IPS-NIHi7 (cell line): ENCODE results near the gene CCL22.
"Not testable (repeated sequence)": the region's sequence is repeated elsewhere in the genome, so short reads cannot be mapped to it uniquely, and the experiment has no call there.

Experiments
- DNase-seq: peaks from one replicate; pipeline ENCODE4 v3.0.0; 2012; ENCODE audit warnings: mixed read lengths; ENCODE audit errors: extremely low spot score

The CCL22 gene

DNA sequence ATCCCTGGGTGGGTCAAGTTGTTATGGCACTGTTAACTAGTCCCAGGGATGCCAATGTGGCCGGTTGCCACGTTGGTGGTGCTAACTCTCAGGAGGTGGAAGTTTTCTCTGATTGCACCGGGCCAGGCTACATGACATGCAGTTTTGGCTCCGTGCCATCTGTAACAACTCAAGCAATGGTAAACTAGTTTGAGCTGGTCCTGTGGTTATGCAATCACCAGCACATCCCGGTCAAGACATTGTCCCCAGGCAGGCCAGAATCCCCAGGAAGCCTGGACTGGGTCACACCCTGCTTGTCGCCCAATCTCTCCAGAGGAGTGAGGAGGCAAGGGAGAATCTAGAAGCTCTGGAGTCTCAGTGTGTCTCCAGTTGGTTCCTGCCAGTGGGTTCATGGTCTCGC is 35.9 kb downstream of the CCL22 start:
- no peak for DNase-seq

DNA sequence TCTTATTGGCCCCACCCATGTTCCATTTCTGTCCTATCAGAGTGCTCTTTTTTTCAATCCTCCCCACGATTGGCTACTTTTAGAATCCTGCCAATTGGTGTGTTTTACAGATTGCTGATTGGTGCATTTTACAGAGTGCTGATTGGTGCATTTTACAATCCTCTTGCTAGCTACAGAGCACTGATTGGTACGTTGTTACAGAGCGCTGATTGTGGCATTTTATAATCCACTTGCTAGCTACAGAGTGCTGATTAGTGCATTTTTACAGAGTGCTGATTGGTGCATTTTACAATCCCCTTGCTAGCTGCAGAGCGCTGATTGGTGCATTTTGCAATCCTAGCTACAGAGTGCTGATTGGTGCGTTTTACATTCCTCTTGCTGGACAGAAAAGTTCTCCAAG is 36.4 kb downstream of the CCL22 start:
- DNase-seq = no peak

DNA sequence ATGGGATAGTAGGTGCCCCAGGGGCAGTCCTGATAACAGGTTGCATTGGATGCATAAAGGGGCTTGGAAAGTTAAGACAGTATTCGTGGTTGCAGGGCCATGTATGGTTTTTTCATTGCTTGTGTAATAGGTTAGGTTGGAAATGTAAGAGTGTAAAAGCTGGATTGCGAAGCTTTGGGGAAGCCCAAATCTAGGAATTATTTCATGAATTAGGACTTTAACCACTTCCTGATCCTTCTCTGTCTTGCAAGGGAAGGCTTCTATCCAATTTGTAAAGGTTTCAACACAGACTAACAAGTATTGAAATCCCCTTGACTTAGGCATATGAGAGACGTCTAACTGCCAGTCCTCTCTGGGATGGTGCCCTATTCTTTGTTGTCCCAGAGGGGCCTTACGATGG is 38.2 kb downstream of the CCL22 start:
- no peak for DNase-seq

DNA sequence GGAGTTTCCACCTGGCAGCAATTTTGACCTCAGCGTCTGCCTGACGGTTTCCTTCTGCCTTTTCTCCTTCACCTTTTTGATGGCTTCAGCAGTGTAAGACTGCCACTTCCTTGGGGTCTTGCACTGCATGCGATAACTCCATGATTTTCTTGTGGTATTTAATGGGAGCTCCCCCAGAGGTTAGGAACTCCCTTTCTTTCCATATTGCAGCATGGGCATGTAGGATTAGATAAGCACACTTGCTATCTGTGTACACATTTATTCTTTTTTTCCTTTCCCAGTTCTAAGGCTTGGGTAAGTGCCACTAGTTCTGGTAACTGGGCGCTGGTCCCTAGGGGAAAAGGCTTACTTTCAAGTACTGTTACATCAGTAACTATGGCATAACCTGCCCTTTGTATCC is 38.9 kb downstream of the CCL22 start:
- DNase-seq = not testable (repeated sequence)

DNA sequence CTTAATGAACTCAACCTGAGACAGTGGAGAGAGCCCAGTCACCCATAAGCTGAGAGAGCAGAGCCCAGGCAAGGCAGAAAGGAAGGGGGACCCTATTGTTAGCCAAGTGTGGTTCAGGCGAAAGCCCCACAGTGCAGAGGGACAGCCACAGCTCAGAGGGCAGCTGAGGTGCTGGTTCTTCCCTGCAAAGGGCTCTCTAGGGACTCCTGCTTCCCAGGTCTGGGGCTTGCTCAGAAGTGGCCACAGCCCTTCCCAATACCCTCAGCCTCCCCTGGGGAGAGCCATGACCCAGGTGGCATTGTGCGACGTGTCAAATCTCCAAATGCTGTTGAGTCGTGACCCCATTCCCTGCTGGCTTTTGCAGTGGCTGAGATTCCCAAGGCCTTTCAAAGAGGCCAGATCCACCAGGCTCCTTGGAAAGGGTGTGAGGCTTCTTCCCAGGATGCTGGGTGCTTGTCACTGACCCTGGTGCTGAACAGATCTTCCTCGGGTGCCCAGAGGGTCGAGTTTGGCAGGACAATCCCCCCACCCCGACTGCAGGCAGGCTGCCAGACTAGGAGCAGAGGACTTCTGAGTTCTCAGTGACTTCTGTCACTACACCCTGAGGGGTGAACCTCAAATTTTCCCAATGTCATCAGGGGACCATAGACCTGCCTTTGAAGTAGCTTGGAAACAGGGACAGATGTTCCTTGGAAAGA is 43.5 kb downstream of the CCL22 start:
- peak; percentile 53 for DNase-seq

DNA sequence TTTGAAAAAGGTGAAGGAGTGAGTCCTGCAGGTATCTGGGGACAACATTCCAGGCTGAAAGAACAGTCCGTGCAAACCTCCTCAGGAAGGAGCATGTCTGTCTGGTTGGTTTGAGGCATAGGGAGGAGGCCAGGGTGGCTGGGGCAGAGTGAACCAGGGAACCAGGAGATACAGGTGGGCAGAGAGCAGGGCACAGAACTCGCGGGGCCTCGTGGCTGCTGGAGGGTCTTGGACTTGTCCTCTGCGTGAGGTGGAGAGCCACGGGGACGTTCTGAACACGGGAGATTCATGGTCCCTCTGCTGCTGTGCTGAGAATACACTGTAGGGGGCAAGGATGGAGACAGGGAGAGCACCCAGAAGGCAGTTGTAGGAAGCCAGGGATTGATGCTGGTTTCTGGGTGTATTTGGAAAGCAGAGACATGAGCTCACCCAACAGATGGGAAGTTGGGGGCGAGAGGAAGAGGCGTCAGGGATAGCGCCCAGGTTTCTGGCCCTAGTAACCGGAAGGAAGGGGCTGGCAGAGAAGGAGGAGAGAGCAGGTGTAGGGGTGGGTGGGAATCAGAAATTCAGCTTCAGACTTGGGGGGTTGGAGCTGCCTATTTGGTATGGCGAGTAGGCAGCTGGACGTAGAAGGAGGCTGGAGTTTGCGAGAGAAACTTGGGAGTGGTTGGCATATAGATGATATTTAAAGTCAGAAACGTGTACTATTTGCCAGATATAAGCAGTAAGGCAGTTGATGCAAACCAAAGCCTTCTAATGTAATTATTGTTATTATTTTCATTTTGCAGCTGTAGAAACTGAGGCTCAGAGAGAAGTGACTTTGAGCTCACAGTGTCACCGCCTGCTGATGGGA is 45.6 kb downstream of the CCL22 start, which contains the start of gene CCL17:
Gene CCL17 (plus strand): TSS at position 803 of the 853 bp plus-strand sequence. CDS start 9,166 bp downstream, outside the sequence.
- DNase-seq = no peak

DNA sequence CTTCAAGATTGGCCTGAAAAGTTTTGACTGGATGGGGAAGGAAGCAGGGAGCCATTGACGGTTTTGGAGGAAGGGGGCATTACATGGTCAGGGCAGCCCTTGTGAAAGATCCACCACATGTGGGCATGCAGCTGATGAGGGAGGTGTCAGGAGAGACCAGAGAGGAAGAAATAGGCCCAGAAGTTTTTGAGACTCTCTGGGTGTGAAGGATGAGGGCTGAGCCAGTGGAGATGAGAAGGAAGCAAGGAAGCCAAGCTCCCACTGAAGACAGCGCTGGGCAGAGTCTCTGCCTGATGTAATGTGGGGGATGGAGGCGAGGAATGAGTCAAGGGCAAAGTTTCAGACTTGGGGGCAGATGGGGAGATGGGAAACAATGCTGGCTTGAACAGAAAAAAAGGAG is 46.5 kb downstream of the CCL22 start:
- DNase-seq = no peak

DNA sequence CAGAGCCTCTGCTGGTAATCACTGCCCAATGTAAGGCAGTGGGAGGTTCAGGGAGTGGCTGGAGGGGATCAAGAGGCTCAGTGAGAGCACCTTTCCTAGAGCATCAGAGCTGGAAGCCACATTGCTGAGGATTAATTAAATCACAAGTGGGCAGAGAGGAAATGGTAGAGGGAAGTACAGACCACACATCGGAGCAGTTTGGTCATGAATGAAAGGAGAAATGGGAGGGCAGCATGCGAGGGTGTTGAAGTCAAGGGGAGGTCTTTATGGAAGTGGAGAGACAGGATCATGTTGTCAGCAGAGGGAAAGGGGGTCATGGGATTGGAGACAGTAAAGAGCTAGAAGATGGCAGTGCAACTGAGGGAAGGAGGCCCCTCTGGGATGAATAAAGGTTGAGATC is 48.3 kb downstream of the CCL22 start:
- no peak for DNase-seq

DNA sequence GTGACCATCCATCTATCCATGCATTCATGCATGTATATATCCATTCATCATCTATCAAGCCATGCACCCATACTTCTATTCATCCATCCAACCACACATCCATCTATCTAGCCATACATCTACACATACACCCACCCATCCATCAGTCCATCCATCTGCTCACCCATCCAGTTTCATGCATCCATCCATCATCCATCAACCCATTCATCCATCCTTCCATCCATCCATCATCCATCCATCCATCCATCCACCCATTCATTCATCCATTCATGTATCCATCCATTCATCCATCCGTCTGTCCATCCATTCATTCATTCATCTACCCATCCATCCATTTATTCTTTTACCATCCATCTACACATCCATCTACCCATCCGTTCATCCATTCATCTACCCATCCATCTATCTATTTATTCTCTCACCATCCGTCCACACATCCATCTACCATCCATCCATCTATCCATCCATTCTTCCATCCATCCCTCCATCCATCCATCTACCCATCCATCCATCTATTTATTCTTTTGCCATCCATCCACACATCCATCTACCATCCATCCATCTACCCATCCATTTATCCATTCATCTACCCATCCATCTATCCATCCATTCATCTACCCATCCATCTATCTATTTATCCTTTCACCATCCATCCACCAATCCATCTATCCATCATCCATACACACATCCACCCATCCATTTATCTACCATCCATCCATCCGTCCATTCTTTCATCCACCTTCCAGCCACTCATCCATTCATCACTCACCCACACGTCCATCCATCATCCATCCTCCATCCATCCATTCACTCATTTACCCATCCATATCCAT is 49.2 kb downstream of the CCL22 start:
- no peak for DNase-seq

DNA sequence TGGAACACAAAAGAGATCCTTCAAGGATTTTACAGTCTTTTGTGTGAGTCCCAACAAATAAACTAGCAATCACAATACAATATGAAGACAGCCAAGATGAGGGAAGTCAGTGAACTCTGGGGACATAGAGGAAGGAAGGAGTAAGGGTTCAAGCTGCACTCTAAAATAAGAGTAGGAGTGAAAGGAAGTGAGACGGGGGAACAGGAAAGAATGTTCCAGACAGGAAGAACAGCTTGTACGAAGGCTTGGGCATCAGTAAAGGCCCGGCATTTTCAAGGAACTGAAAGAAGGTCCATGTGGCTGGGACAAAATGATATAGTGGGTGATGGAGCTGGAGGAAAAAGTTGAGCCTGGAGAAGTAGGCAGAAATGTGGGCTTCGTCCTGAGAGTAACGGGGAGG is 50.5 kb downstream of the CCL22 start:
- DNase-seq = no peak

DNA sequence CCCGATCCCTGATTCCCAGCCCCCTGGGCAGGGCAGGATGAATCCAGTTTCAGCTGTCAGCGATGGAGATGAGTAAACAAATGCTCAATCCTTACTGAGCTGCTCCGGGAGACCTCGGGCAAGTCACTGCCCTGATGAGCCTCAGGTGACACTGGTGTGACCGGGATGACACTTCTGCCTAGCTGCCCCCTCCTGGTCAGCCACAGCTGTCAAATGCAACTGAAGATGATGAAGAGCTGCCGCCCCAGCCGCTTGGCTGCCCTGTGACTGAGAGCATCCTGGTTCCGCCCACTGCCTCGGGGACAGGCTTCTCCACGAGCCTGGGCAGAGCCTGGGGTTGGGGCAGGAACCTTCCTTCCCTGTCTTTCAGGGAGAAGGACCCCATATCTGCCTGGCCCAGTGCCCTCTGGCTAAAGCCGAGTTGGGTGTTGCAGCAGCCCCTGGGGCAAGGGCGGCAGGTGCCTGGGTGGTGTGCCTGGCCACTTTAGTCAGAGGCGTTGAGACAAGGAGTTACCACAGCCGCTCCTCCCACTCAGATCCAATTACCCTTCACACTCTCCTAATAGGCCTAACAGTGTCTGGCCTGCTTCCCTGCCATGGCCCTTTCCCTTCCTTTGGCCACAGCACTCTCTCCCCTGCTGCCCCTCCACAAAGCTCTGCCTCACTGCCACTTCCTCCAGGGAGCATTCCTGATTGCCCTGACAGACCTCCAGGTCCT is 51.4 kb downstream of the CCL22 start:
- DNase-seq = no peak

DNA sequence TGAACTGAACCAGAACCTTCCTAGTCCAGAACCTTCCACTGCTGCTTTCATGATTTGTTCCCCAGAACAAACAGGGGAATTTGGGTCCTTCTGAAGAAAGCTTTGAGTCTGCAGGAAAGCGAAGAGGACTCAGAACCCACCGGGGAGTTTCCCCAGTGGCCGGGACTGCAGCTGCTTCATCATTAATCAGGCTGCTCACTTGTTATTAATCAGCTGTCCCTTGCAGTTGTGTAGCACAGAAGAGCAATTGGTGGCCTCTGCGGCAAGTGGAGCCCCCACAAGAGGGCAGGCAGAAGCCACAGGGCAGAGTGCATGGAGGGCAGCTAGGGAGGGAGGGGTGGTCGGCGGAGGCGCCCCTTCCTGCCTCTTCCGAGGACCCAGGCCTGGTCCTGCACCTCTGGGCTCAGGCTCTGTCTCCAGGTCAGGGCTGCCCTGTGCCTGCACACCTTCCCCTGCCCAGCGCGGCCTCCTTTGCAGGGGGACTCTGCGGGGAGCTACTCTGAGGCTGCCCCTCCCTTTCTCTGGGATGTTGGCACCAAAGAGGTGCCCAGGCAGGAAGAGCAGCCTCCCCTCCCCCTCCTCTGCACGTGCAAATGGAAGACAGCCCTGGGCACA is 52.9 kb downstream of the CCL22 start:
- DNase-seq = no peak

DNA sequence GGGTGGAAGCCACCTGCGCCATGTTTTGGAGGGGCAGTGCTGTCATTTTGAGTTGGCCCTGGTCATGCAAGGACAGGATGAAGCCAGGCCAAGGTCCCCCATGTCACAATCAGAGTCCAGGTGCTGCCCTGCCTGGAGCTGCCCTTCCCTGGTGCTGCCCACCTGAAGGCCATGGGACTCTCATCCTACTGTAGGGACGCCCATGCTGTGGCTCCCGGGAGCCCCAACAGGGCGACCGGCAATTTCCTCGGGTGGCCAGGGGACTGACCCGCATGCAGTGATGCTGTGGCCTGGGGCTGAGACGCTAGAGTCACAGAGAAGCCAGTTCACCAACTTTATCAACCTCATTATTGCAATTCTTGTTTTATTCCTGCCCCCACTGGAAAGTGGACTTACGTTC is 54.0 kb downstream of the CCL22 start:
- no peak for DNase-seq

DNA sequence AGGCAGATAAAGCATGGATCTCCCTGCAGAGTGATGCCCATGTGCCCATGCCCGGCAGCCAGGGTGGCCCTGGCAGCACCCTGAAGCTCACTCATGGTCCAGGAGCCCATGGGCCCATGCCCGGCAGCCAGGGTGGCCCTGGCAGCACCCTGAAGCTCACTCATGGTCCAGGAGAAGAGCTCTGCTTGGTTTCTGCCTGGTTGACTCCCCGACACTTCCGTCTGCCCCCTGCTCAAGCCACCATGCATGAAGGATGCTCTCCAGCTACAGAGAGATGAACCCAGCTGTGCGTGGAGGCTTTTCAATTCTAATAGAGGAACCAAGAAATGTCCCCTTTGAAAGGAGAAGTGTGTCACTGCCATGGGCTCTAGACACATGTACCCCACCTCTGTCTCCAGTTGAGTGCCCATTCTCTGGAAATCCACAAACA is 54.7 kb downstream of the CCL22 start:
- no peak for DNase-seq

DNA sequence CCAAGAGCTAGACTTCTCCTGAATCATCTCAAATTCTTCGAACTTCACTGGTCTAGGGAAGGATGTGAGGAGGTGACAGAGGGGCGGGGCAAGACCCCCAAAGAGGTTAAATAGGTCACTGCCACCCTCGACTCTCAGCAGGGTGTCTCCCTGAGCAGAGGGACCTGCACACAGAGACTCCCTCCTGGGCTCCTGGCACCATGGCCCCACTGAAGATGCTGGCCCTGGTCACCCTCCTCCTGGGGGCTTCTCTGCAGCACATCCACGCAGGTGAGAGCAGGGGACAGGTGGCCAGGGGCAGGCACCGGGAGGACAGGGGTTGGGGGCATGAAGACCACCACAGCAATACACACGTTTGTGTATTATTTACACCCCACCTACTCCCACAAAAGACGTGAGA is 55.1 kb downstream of the CCL22 start:
- DNase-seq = no peak
